Neural progenitor cell (in vitro differentiated cells): ENCODE results near the gene CCDC47.

Experiments used
- CTCF ChIP-seq: fragments of 200-600 bp; sonication (generic); IDR thresholded peaks from 2 replicates; pipeline ENCODE4 v1.5.1; 2017; ENCODE audit warnings: antibody characterized with exemption, mild to moderate bottlenecking
- EZH2phosphoT487 ChIP-seq: fragments of 200-600 bp; sonication (generic); IDR thresholded peaks from 2 replicates; pipeline ENCODE4 v1.6.1; 2017; ENCODE audit warnings: antibody characterized with exemption

GRCh38 chr17:63706336-63707082, 66.9 kb downstream of the CCDC47 start:
- TF ChIP-seq CTCF (no peak), EZH2phosphoT487 (no peak)
